ENCODE results near the gene THAP7.

DNA sequence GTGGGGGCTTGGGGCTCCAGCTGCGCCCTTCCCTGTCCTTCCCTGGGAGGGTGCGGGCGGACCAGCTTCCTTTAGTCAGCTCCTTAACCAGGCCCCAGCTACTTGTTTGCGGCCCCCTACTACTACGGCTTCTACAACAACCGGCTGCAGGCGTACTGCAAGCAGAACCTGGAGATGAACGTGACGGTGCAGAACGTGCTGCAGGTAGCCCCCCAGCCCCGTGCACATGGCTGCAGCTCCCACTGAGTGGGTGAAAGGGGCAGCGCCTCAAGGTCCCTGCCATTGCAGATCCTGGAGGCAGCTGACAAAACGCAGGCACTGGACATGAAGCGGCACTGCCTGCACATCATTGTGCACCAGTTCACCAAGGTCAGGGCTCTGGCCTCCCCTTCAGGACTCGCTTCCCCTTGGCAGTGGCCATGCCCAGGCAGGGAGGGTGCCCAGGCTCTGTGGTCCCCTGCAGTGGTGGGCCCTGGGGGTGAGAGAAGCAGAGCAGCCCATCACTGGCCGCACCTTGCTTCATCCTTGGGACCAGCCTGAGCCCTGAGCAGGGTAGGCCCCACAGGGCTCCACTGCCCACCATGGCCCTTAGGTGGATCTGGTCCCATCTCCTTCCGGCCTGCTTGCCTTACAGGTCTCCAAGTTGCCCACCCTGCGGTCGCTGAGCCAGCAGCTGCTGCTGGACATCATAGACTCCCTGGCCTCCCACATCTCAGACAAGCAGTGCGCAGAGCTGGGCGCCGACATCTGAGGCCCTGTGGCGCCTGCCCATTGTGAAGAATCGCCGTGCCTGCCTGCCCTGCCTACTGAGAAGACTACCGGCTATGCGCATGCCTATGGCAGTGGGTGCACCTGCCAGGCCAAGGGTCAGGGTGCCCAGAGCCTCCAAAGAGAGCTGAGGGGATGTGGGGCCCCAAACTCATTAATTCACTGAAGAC lies 5.1 kb downstream of the THAP7 start:
- TF ChIP-seq, protein P1, sequence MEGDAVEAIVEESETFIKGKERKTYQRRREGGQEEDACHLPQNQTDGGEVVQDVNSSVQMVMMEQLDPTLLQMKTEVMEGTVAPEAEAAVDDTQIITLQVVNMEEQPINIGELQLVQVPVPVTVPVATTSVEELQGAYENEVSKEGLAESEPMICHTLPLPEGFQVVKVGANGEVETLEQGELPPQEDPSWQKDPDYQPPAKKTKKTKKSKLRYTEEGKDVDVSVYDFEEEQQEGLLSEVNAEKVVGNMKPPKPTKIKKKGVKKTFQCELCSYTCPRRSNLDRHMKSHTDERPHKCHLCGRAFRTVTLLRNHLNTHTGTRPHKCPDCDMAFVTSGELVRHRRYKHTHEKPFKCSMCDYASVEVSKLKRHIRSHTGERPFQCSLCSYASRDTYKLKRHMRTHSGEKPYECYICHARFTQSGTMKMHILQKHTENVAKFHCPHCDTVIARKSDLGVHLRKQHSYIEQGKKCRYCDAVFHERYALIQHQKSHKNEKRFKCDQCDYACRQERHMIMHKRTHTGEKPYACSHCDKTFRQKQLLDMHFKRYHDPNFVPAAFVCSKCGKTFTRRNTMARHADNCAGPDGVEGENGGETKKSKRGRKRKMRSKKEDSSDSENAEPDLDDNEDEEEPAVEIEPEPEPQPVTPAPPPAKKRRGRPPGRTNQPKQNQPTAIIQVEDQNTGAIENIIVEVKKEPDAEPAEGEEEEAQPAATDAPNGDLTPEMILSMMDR (IDR thresholded peaks at IDR 0.05): no peak
- TF ChIP-seq POLR2A (IDR thresholded peaks at IDR 0.05): no peak
